Neural cell (in vitro differentiated cells): ENCODE results near the gene BEX1. TPM values are rescaled to one million over a fixed set of nuclear protein-coding genes. Genes with fewer than 3 reads are reported as not detected.
"Not testable (repeated sequence)": the region's sequence is repeated elsewhere in the genome, so short reads cannot be mapped to it uniquely, and the experiment has no call there.

Experiments used
- H2AFZ ChIP-seq: fragments of 200-600, 300-800 bp; sonication (generic), shearing (Covaris generic); 2 replicates; pipeline ENCODE4 v1.6.0; 2014; ENCODE audit warnings: low read depth, mild to moderate bottlenecking, antibody characterized with exemption, low read length, moderate library complexity
- H3F3A ChIP-seq: fragments of 200-600 bp; shearing (Covaris generic); 2 replicates; pipeline ENCODE4 v1.6.1; 2016; ENCODE audit warnings: mild to moderate bottlenecking, moderate library complexity, mixed read lengths, antibody characterized with exemption, low read length; ENCODE audit not compliant: insufficient read depth, poor library complexity, severe bottlenecking
- H3K27ac ChIP-seq: fragments of 200-600, 300-800 bp; sonication (generic), shearing (Covaris generic); 2 replicates; pipeline ENCODE4 v1.5.1; 2014; ENCODE audit warnings: mild to moderate bottlenecking, low read length, moderate library complexity
- H3K27me3 ChIP-seq: fragments of 300-800, 200-600 bp; sonication (generic), shearing (Covaris generic); 2 replicates; pipeline ENCODE4 v1.6.0; 2014; ENCODE audit warnings: mild to moderate bottlenecking, low read depth, low read length, moderate library complexity; ENCODE audit not compliant: insufficient read depth
- H3K36me3 ChIP-seq: fragments of 300-800, 200-600 bp; sonication (generic), shearing (Covaris generic); 2 replicates; pipeline ENCODE4 v1.5.1; 2014; ENCODE audit warnings: mild to moderate bottlenecking, antibody characterized with exemption, low read length, moderate library complexity; ENCODE audit not compliant: insufficient read depth
- H3K4me2 ChIP-seq: fragments of 300-800, 200-600 bp; sonication (generic), shearing (Covaris generic); 2 replicates; pipeline ENCODE4 v1.6.0; 2014; ENCODE audit warnings: mild to moderate bottlenecking, low read length
- H3K4me3 ChIP-seq: fragments of 300-800, 200-600 bp; sonication (generic), shearing (Covaris generic); 2 replicates; pipeline ENCODE4 v1.5.1; 2014; ENCODE audit warnings: mild to moderate bottlenecking, low read length, moderate library complexity
- H3K79me2 ChIP-seq: fragments of 200-600 bp; shearing (Covaris generic); replicated peaks from 2 replicates; pipeline ENCODE4 v1.6.0; 2014; ENCODE audit warnings: mild to moderate bottlenecking, low read length, moderate library complexity; ENCODE audit not compliant: insufficient read depth
- H3K9ac ChIP-seq: fragments of 300-800, 200-600 bp; sonication (generic), shearing (Covaris generic); 2 replicates; pipeline ENCODE4 v1.6.1; 2016; ENCODE audit warnings: mild to moderate bottlenecking, low read length, mixed read lengths
- H3K9me2 ChIP-seq: fragments of 200-600 bp; shearing (Covaris generic); 2 replicates; pipeline ENCODE4 v1.6.1; 2016; ENCODE audit warnings: mild to moderate bottlenecking, low read length, mixed read lengths; ENCODE audit not compliant: insufficient read depth
- H3K9me3 ChIP-seq: fragments of 200-600, 300-800 bp; sonication (generic), shearing (Covaris generic); 2 replicates; pipeline ENCODE4 v1.6.1; 2016; ENCODE audit warnings: mild to moderate bottlenecking, mixed run types, low read length, moderate library complexity, mixed read lengths
- H4K20me1 ChIP-seq: fragments of 200-600 bp; shearing (Covaris generic); 2 replicates; pipeline ENCODE4 v1.6.1; 2016; ENCODE audit warnings: mild to moderate bottlenecking, mixed run types; ENCODE audit not compliant: insufficient read depth
- EP300 ChIP-seq: fragments of 450-650 bp; conservative IDR thresholded peaks from 2 replicates; pipeline ENCODE4 v1.6.1; 2014; ENCODE audit warnings: antibody characterized with exemption, mild to moderate bottlenecking, moderate library complexity; ENCODE audit not compliant: poor library complexity, severe bottlenecking
- EZH2 ChIP-seq: fragments of 200-600, 300-800 bp; shearing (Covaris generic), sonication (generic); IDR thresholded peaks from 2 replicates; pipeline ENCODE4 v1.6.1; 2014; ENCODE audit warnings: antibody characterized with exemption, low read length, borderline replicate concordance, mild to moderate bottlenecking; ENCODE audit not compliant: insufficient read depth, poor library complexity, severe bottlenecking
- MXI1 ChIP-seq: fragments of 450-650 bp; conservative IDR thresholded peaks from 2 replicates; pipeline ENCODE4 v1.6.1; 2014; ENCODE audit warnings: antibody characterized with exemption, mild to moderate bottlenecking; ENCODE audit not compliant: poor library complexity, severe bottlenecking
- POLR2AphosphoS5 ChIP-seq: IDR thresholded peaks from 2 replicates; pipeline ENCODE4 v1.6.1; 2012
- RAD21 ChIP-seq: fragments of 450-650 bp; conservative IDR thresholded peaks from 2 replicates; pipeline ENCODE4 v1.6.1; 2014; ENCODE audit warnings: antibody characterized with exemption, mild to moderate bottlenecking, moderate library complexity
- SMC3 ChIP-seq: fragments of 450-650 bp; conservative IDR thresholded peaks from 2 replicates; pipeline ENCODE4 v1.6.1; 2014; ENCODE audit warnings: antibody characterized with exemption, mild to moderate bottlenecking, moderate library complexity; ENCODE audit not compliant: poor library complexity
- TAF1 ChIP-seq: IDR thresholded peaks from 2 replicates; pipeline ENCODE4 v1.6.1; 2012; ENCODE audit warnings: low read depth
- polyA plus RNA-seq: library from polyadenylated mRNA; depleted of rRNA; stranded (reverse); fragments of >200 nt; gene quantifications from 2 replicates; pipeline ENCODE4 v1.2.3, GENCODE V29; 2014
- TF ChIP-seq, protein P1 (sequence below): fragments of 450-650 bp; IDR thresholded peaks from 2 replicates; pipeline ENCODE4 v1.5.1; 2014; ENCODE audit warnings: antibody characterized with exemption, mild to moderate bottlenecking, moderate library complexity; ENCODE audit not compliant: poor library complexity, severe bottlenecking

Gene BEX1
- polyA plus RNA-seq, 1 donor from 2014 or later: 1,035 TPM

DNA sequence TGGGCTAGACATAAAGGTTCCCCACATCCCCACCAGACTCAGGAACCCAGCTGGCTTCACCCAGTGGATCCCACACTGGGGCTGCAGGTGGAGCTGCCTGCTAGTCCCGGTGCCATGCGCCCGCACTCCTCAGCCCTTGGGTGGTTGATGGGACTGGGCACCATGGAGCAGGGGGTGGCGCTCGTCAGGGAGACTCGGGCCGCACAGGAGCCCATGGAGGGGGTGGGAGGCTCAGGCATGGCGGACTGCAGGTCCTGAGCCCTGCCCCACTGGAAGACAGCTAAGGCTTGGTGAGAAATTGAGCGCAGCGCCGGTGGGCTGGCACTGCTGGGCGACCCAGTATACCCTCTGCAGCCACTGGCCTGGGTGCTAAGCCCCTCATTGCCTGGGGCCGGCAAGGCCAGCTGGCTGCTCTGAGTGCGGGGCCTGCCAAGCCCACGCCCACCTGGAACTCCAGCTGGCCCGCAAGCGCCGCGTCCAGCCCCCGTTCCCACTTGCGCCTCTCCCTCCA is 43.3 kb upstream of the BEX1 start:
- not testable (repeated sequence) for H3K9me3 ChIP-seq, H3K27ac ChIP-seq, H3K4me2 ChIP-seq, H3K36me3 ChIP-seq, H3K27me3 ChIP-seq, H3K4me3 ChIP-seq, H2AFZ ChIP-seq, H3F3A ChIP-seq, H3K79me2 ChIP-seq, H3K9me2 ChIP-seq, H3K9ac ChIP-seq, H4K20me1 ChIP-seq

DNA sequence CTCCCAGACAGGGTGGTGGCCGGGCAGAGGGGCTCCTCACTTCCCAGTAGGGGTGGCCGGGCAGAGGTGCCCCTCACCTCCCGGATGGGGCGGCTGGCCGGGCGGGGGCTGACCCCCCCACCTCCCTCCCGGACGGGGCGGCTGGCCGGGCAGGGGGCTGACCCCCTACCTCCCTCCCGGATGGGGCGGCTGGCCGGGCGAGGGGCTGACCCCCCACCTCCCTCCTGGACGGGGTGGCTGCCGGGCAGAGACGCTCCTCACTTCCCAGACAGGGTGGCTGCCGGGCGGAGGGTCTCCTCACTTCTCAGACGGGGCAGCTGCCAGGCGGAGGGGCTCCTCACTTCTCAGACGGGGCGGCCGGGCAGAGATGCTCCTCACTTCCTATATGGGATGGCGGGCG is 40.4 kb upstream of the BEX1 start:
- not testable (repeated sequence) for H2AFZ ChIP-seq, H3F3A ChIP-seq, H3K79me2 ChIP-seq, H4K20me1 ChIP-seq, H3K4me2 ChIP-seq, H3K27me3 ChIP-seq, H3K9ac ChIP-seq, H3K9me3 ChIP-seq, H3K9me2 ChIP-seq, H3K27ac ChIP-seq, H3K36me3 ChIP-seq, H3K4me3 ChIP-seq

DNA sequence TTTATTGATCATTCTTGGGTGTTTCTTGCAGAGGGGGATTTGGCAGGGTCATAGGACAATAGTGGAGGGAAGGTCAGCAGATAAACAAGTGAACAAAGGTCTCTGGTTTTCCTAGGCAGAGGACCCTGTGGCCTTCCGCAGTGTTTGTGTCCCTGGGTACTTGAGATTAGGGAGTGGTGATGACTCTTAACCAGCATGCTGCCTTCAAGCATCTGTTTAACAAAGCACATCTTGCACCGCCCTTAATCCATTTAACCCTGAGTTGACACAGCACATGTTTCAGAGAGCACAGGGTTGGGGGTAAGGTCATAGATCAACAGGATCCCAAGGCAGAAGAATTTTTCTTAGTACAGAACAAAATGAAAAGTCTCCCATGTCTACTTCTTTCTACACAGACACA is 39.9 kb upstream of the BEX1 start:
- not testable (repeated sequence) for H3K27ac ChIP-seq, H3K4me3 ChIP-seq, H4K20me1 ChIP-seq, H3F3A ChIP-seq, H3K9ac ChIP-seq, H3K27me3 ChIP-seq, H3K9me3 ChIP-seq, H3K4me2 ChIP-seq, H2AFZ ChIP-seq, H3K36me3 ChIP-seq, H3K9me2 ChIP-seq, H3K79me2 ChIP-seq

DNA sequence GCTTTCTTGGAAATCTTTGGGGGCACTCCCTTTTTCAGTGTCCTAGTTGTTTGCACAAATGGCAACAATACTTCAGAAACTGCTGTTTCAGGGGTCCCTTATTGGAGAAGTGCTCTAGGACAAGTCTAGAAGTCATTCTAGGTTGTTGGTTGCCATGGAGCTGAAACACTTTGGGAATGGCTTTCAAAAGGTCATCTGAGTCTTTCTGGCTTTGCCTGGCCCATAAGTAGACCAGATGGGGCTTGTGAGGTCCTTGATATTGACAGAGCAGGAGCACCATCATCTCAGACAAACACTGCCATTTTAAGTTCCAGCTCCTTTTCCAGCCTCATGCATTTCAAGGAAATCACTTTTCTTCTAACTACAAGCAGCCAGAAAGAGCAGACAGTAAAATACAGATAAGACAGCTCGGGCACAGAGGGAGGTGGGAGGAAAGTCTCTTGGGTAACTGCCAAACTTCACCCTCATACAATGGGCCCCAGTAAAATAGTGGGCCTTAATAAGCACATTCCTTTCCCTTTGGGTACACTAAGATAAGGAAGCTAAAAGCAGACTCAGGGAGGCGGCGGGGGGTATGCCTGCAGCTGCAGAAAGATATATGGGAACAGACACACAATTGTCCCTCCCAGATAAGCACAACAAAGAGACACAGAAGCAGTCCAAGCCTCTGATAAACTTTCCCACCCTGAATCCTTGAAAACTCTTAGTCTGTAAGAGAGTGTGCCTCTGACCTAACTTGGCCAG is 37.5 kb upstream of the BEX1 start:
- no peaks in the 10 kb centered on the region for H3F3A ChIP-seq
- H3K9me3 ChIP-seq: no peaks in the 10 kb centered on the region
- TF ChIP-seq POLR2AphosphoS5 (no peak), TAF1 (no peak)
- H4K20me1 ChIP-seq: no peaks in the 10 kb centered on the region
- no peak overlapping the region for H2AFZ ChIP-seq
- H3K4me3 ChIP-seq: no peak overlapping the region
- H3K9me2 ChIP-seq: no peaks in the 10 kb centered on the region
- H3K9ac ChIP-seq: no peak overlapping the region
- no peaks in the 10 kb centered on the region for H3K27me3 ChIP-seq
- no peak overlapping the region for H3K4me2 ChIP-seq
- no peaks in the 10 kb centered on the region for H3K79me2 ChIP-seq
- H3K27ac ChIP-seq: no peak overlapping the region
- H3K36me3 ChIP-seq: no peaks in the 10 kb centered on the region

DNA sequence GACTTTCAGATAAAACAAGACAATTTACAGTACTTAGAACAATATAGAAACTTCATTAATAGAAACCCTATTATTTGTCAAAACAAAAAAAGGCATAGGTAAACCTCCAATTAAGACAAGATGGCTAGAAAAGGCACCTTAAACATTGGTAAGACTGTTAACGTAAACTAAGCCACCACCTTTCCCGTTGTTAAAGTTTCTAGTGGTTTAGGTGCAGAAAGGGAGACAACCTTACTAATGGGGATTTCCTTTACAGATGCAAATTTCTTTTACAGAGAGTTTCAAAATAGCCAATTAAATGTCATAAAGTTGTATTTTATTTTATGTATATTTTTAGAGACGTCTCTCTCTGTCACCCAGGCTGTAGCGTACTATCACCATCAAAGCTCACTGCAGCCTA is 36.5 kb upstream of the BEX1 start:
- Histone ChIP-seq H3K4me3 (no peak overlapping the region), H3K36me3 (no peaks in the 10 kb centered on the region), H3K9ac (no peak overlapping the region), H3F3A (no peaks in the 10 kb centered on the region), H3K4me2 (no peak overlapping the region), H3K9me2 (no peaks in the 10 kb centered on the region), H3K27me3 (no peaks in the 10 kb centered on the region), H2AFZ (no peak overlapping the region), H3K27ac (no peak overlapping the region), H4K20me1 (no peaks in the 10 kb centered on the region), H3K79me2 (no peaks in the 10 kb centered on the region), H3K9me3 (no peaks in the 10 kb centered on the region)
- TF ChIP-seq SMC3 (no peak), TAF1 (no peak), EZH2 (no peak), RAD21 (no peak), MXI1 (no peak), EP300 (no peak)
- TF ChIP-seq, protein P1, sequence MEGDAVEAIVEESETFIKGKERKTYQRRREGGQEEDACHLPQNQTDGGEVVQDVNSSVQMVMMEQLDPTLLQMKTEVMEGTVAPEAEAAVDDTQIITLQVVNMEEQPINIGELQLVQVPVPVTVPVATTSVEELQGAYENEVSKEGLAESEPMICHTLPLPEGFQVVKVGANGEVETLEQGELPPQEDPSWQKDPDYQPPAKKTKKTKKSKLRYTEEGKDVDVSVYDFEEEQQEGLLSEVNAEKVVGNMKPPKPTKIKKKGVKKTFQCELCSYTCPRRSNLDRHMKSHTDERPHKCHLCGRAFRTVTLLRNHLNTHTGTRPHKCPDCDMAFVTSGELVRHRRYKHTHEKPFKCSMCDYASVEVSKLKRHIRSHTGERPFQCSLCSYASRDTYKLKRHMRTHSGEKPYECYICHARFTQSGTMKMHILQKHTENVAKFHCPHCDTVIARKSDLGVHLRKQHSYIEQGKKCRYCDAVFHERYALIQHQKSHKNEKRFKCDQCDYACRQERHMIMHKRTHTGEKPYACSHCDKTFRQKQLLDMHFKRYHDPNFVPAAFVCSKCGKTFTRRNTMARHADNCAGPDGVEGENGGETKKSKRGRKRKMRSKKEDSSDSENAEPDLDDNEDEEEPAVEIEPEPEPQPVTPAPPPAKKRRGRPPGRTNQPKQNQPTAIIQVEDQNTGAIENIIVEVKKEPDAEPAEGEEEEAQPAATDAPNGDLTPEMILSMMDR: no peak
